GM21367 (cell line): ENCODE results near the gene UNC119B.
A peak's percentile ranks its signal among the peaks of the same experiment; 100 is the strongest.
"Not testable (repeated sequence)": the region's sequence is repeated elsewhere in the genome, so short reads cannot be mapped to it uniquely, and the experiment has no call there.

Source experiments
- ATAC-seq: cut with Tn5 transposase; IDR thresholded peaks from one replicate; pipeline ENCODE4 v1.9.1; 2021; ENCODE audit not compliant: unreplicated experiment

The UNC119B gene

GRCh38 chr12:120710031-120710804 is at the start of gene UNC119B:
Gene UNC119B (plus strand): TSS chr12:120710458. CDS start chr12:120710475, 17 bp downstream.
- peak; percentile 62 for ATAC-seq

GRCh38 chr12:120661432-120661831 is 48.8 kb upstream of the UNC119B start:
- ATAC-seq, result no peak

GRCh38 chr12:120662879-120663278 is 47.4 kb upstream of the UNC119B start:
- ATAC-seq, result no peak

GRCh38 chr12:120663741-120664140 is 46.5 kb upstream of the UNC119B start:
- ATAC-seq, result no peak

- no peak for ATAC-seq
Measured at GRCh38 chr12:120666571-120667390, 43.5 kb upstream of the UNC119B start.

GRCh38 chr12:120668091-120668867 is 42.0 kb upstream of the UNC119B start:
- no peak for ATAC-seq

- peak; percentile 44 for ATAC-seq
Measured at GRCh38 chr12:120668868-120669840, 41.1 kb upstream of the UNC119B start.

GRCh38 chr12:120670237-120670636 is 40.0 kb upstream of the UNC119B start:
- not testable (repeated sequence) for ATAC-seq

GRCh38 chr12:120670667-120671066 is 39.6 kb upstream of the UNC119B start:
- ATAC-seq, result no peak

- no peak for ATAC-seq
Measured at GRCh38 chr12:120674097-120674636, 36.1 kb upstream of the UNC119B start.

GRCh38 chr12:120677765-120678473 is 32.3 kb upstream of the UNC119B start:
- peak; percentile 37 for ATAC-seq

GRCh38 chr12:120678572-120678971 is 31.7 kb upstream of the UNC119B start:
- ATAC-seq, result no peak

GRCh38 chr12:120680165-120680738 is 30.0 kb upstream of the UNC119B start:
- no peak for ATAC-seq

- ATAC-seq, result no peak
Measured at GRCh38 chr12:120684523-120684932, 25.7 kb upstream of the UNC119B start.

- ATAC-seq, result no peak
Measured at GRCh38 chr12:120685522-120685921, 24.7 kb upstream of the UNC119B start.

- peak; percentile 52 for ATAC-seq
Measured at GRCh38 chr12:120686151-120686689, 24.0 kb upstream of the UNC119B start.

- peak; percentile 57 for ATAC-seq
Measured at GRCh38 chr12:120686690-120687577, 23.3 kb upstream of the UNC119B start, which contains the start of gene MLEC. Gene MLEC (plus strand): TSS chr12:120687149. CDS start chr12:120687297, 148 bp downstream.
